Heart left ventricle (tissue), 16 donors: Measurements from ENCODE around the gene MN1. TPM values are rescaled to one million over a fixed set of nuclear protein-coding genes. Genes with fewer than 3 reads are reported as not detected.
A peak's percentile ranks its signal among the peaks of the same experiment; 100 is the strongest.

ENCODE experiments used
- ATAC-seq, 4 donors: fragments of 200-7000 bp; cut with Tn5 transposase; one replicate each; pipeline ENCODE4 v1.9.1; 2020 to 2022; ENCODE audit warnings: moderate library complexity in 4 of 4, mild to moderate bottlenecking in 3 of 4, moderate number of reproducible peaks in 1 of 4
- DNase-seq, 5 donors: peaks; one replicate each; pipeline ENCODE4 v3.0.0-alpha.2; 2020
- H3K27ac ChIP-seq, 12 donors: fragments of 200-600 bp; sonication (generic) in 4 of 12; one replicate each; pipeline versions ENCODE4 v1.5.0 to v1.8.0; 2016 to 2022; ENCODE audit warnings: mild to moderate bottlenecking in 2 of 12
- H3K27me3 ChIP-seq, 9 donors: fragments of 200-600 bp; sonication (generic) in 2 of 9; one replicate each; pipeline versions ENCODE4 v1.5.1 to v1.8.0; 2016 to 2022; ENCODE audit warnings: mild to moderate bottlenecking in 3 of 9
- H3K36me3 ChIP-seq, 9 donors: fragments of 200-600 bp; sonication (generic) in 2 of 9; one replicate each; pipeline versions ENCODE4 v1.5.0 to v1.8.0; 2018 to 2022; ENCODE audit warnings: mild to moderate bottlenecking in 2 of 9
- H3K4me1 ChIP-seq, 12 donors: fragments of 200-600 bp; sonication (generic) in 4 of 12; one replicate each; pipeline versions ENCODE4 v1.5.0 to v1.8.0; 2016 to 2022; ENCODE audit warnings: mild to moderate bottlenecking in 3 of 12
- H3K4me3 ChIP-seq, 12 donors: fragments of 200-600 bp; sonication (generic) in 4 of 12; one replicate each; pipeline versions ENCODE4 v1.5.0 to v1.8.0; 2017 to 2022; ENCODE audit warnings: mild to moderate bottlenecking in 9 of 12, moderate library complexity in 4 of 12
- H3K9me3 ChIP-seq, 12 donors: fragments of 200-600 bp; sonication (generic) in 4 of 12; one replicate each; pipeline versions ENCODE4 v1.5.0 to v1.8.0; 2016 to 2022; ENCODE audit warnings: mild to moderate bottlenecking in 1 of 12
- CTCF ChIP-seq, 12 donors: fragments of 200-600 bp; sonication (generic) in 4 of 12; IDR thresholded peaks; one replicate each; pipeline versions ENCODE4 v1.5.0 to v1.8.0; 2018 to 2022; ENCODE audit warnings: antibody characterized with exemption in 12 of 12, mild to moderate bottlenecking in 5 of 12
- POLR2A ChIP-seq, 2 donors: fragments of 450-650 bp; IDR thresholded peaks; one replicate each; pipeline ENCODE4 v1.6.1; 2017; ENCODE audit warnings: antibody characterized with exemption in 2 of 2, mild to moderate bottlenecking in 2 of 2, moderate library complexity in 2 of 2
- WGBS, 4 donors: extraction: QIAGEN DNeasy Blood & Tissue Kit in 2 of 4; methylation state at CpG; one replicate each; pipeline versions ENCODE4 v1.1.5 to v1.1.7; 2013 to 2018; 5-methylcytosine and 5-hydroxymethylcytosine counted together
- intact Hi-C, 10 donors: fragments of 100-400 bp; cut with DNase I; formaldehyde crosslinking; loops; one replicate each; pipeline versions ENCODE4 v1.11.1 to v1.14.2; 2022
- polyA plus RNA-seq, 2 donors: library from polyadenylated mRNA; stranded (reverse); fragments of 200-250 nt; gene quantifications; one replicate each; pipeline ENCODE4 v1.2.3, GENCODE V29; 2013
- total RNA-seq, 9 donors: library from RNA; depleted of rRNA in 2 of 9; stranded (reverse); fragments of >200 nt in 2 of 9; fragmentation: NEBNext Ultra II Directional in 3 of 9; extraction: Animal tissue kit (Norgen Biotek cat#: 25700) in 3 of 9; gene quantifications; one replicate each; pipeline versions ENCODE4 v1.1.0 to v1.2.4, GENCODE V29; 2016 to 2023
- donor health status: ischemic (EF 13 %, LVEDD 7.1; RV severe dilation, severe dysfunction).
- donor health status: healthy with polysubstance abuse.
- donor health status: DM: no; HTN: yes; CAD: no.
- donor health status: DM: no; HTN: no; CAD: no.
- donor health status: ischemic (EF 25% LVEDD 6.9; RV normal size, moderate dysfunction).
- donor health status: ischemic (EF 25% LVEDD 5.7; RV mildly dilated, moderate dysfunction).
- donor health status: healthy.
- donor health status: DM: yes; HTN: yes; CAD: no.
- donor health status: ischemic (EF 35%, LVEDD 5.7; RV mildly dilated, moderate dysfunction).
- donor health status: nonischemic (EF 11% LVEDD 7.7; RV severe dilation, severe dysfunction).
- donor health status: DM: yes; HTN: yes; CAD: no.
- donor health status: PGD.
- donor health status: ischemic (EF 29% LVEDD 5.4; RV normal size, mild dysfunction).
- donor health status: nonischemic (EF 23%, LVEDD 6.1; RV moderate dilation, normal function).

Gene MN1
- total and polyA plus RNA-seq, 11 donors: 1.7 to 10.3 (median 4.9) TPM

- DNase-seq: no peak
- H3K36me3 ChIP-seq: peaks cover 0 to 14% (median 0%) of the 10 kb centered on the region in 9 donors
- no peak for ATAC-seq
- 86 to 90% (median 88%) methylated on average over 8 of the region's 8 CpGs for WGBS, 4 donors
- H3K27ac ChIP-seq: peak overlapping the region in 4 of 12 donors; percentile 1 to 61 (median 15)
- peaks cover 0 to 41% (median 10%) of the 10 kb centered on the region in 12 donors for H3K4me1 ChIP-seq
- H3K4me3 ChIP-seq: peak overlapping the region in 3 of 12 donors; percentile 10 to 83 (median 78)
- H3K27me3 ChIP-seq: peaks cover 0 to 9% (median 0%) of the 10 kb centered on the region in 9 donors
- no peaks in the 10 kb centered on the region for H3K9me3 ChIP-seq
- intact Hi-C loops: loop anchor here in 2 of 10 donors (10.0 kb wide), 2 partner anchors 128 to 158 kb away; no protein-coding TSS in a partner anchor
- TF ChIP-seq POLR2A (IDR thresholded peaks at IDR 0.05): no peak
- TF ChIP-seq CTCF (IDR thresholded peaks at IDR 0.05): no peak
These were observed 8.9 kb downstream of the MN1 start for GRCh38 chr22:27792452-27793161.

GRCh38 chr22:27791859-27792241 is 9.7 kb downstream of the MN1 start:
- TF ChIP-seq CTCF (IDR thresholded peaks at IDR 0.05) (no peak), POLR2A (IDR thresholded peaks at IDR 0.05) (no peak)
- intact Hi-C loops: loop anchor here in 2 of 10 donors (10.0 kb wide), 2 partner anchors 127 to 157 kb away; no protein-coding TSS in a partner anchor
- Histone ChIP-seq H3K36me3 (peaks cover 0 to 9% (median 0%) of the 10 kb centered on the region in 9 donors), H3K27ac (peak overlapping the region in 7 of 12 donors; percentile 10 to 65 (median 41)), H3K9me3 (no peaks in the 10 kb centered on the region), H3K27me3 (peaks cover 0 to 3% (median 0%) of the 10 kb centered on the region in 9 donors), H3K4me1 (peaks cover 0 to 41% (median 10%) of the 10 kb centered on the region in 12 donors), H3K4me3 (peak overlapping the region in 5 of 12 donors; percentile 14 to 83 (median 20))
- DNase-seq (no peak), ATAC-seq (no peak)
- WGBS, 4 donors: 79 to 85% (median 81%) methylated on average over 3 of the region's 3 CpGs

- H3K27ac ChIP-seq: peak overlapping the region in 11 of 12 donors; percentile 13 to 65 (median 41)
- 73 to 81% (median 75%) methylated on average over 17 of the region's 17 CpGs for WGBS, 4 donors
- DNase-seq (peak in 1 of 5 donors; percentile 14), ATAC-seq (no peak)
- peak overlapping the region in 5 of 12 donors; percentile 14 to 83 (median 20) for H3K4me3 ChIP-seq
- intact Hi-C loops: loop anchor here in 2 of 10 donors (10.0 kb wide), 2 partner anchors 127 to 157 kb away; no protein-coding TSS in a partner anchor
- H3K36me3 ChIP-seq: peaks cover 0 to 5% (median 0%) of the 10 kb centered on the region in 9 donors
- no peaks in the 10 kb centered on the region for H3K9me3 ChIP-seq
- H3K27me3 ChIP-seq: no peaks in the 10 kb centered on the region
- peaks cover 0 to 41% (median 10%) of the 10 kb centered on the region in 12 donors for H3K4me1 ChIP-seq
- TF ChIP-seq POLR2A (IDR thresholded peaks at IDR 0.05) (no peak), CTCF (IDR thresholded peaks at IDR 0.05) (no peak)
These were observed 10.2 kb downstream of the MN1 start for GRCh38 chr22:27791159-27791858.
